ENCODE measurements around the gene GALNT17.
"Not testable (repeated sequence)": the region's sequence is repeated elsewhere in the genome, so short reads cannot be mapped to it uniquely, and the experiment has no call there.

The GALNT17 gene

DNA sequence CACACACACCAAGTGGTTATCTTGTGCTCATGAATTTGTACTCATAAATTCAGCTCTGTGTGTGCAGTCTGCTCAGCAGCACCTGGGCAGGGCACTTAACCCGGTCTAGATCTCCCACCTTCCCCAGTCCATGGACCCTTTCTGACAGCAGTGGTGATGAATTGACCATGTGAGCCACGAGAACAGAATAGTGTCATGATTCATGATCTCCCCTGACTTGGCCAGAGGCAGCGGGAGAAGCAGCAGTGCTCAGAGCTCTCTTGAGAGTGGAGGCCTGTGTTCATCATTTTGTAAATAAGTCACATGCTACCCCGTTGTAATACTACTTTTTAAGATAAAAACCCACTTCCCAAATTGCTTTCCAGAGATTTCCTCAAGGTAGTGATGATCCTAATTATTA lies 74.2 kb downstream of the GALNT17 start:
- DNase-seq (ENCODE audit: low spot score) = no peak
- in situ Hi-C loops (cut with MboI; ENCODE audit: low sequenced_read_pairs, unreplicated experiment) = no loop called here
- TF ChIP-seq, protein P1, sequence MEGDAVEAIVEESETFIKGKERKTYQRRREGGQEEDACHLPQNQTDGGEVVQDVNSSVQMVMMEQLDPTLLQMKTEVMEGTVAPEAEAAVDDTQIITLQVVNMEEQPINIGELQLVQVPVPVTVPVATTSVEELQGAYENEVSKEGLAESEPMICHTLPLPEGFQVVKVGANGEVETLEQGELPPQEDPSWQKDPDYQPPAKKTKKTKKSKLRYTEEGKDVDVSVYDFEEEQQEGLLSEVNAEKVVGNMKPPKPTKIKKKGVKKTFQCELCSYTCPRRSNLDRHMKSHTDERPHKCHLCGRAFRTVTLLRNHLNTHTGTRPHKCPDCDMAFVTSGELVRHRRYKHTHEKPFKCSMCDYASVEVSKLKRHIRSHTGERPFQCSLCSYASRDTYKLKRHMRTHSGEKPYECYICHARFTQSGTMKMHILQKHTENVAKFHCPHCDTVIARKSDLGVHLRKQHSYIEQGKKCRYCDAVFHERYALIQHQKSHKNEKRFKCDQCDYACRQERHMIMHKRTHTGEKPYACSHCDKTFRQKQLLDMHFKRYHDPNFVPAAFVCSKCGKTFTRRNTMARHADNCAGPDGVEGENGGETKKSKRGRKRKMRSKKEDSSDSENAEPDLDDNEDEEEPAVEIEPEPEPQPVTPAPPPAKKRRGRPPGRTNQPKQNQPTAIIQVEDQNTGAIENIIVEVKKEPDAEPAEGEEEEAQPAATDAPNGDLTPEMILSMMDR (IDR thresholded peaks at IDR 0.05; ENCODE audit: borderline replicate concordance, control extremely low read depth, extremely low read depth, insufficient read depth, missing control alignments) = no peak

- TF ChIP-seq, protein P1 (IDR thresholded peaks at IDR 0.05; ENCODE audit: borderline replicate concordance, control extremely low read depth, extremely low read depth, insufficient read depth, missing control alignments) = no peak
- DNase-seq (ENCODE audit: low spot score) = no peak
- in situ Hi-C loops (cut with MboI; ENCODE audit: low sequenced_read_pairs, unreplicated experiment) = no loop called here
Measured at GRCh38 chr7:71208881-71209280, 76.9 kb downstream of the GALNT17 start.

GRCh38 chr7:71209484-71209883 lies 77.5 kb downstream of the GALNT17 start:
- in situ Hi-C loops (cut with MboI; ENCODE audit: low sequenced_read_pairs, unreplicated experiment); DNase-seq (ENCODE audit: low spot score): not testable (repeated sequence)

- in situ Hi-C loops (cut with MboI; ENCODE audit: low sequenced_read_pairs, unreplicated experiment) = no loop called here
- TF ChIP-seq, protein P1 (IDR thresholded peaks at IDR 0.05; ENCODE audit: borderline replicate concordance, control extremely low read depth, extremely low read depth, insufficient read depth, missing control alignments) = no peak
- DNase-seq (ENCODE audit: low spot score) = no peak
Measured at GRCh38 chr7:71210220-71210619, 78.3 kb downstream of the GALNT17 start.

- DNase-seq (ENCODE audit: low spot score); in situ Hi-C loops (cut with MboI; ENCODE audit: low sequenced_read_pairs, unreplicated experiment): not testable (repeated sequence)
Measured at GRCh38 chr7:71212433-71212832, 80.5 kb downstream of the GALNT17 start.

DNA sequence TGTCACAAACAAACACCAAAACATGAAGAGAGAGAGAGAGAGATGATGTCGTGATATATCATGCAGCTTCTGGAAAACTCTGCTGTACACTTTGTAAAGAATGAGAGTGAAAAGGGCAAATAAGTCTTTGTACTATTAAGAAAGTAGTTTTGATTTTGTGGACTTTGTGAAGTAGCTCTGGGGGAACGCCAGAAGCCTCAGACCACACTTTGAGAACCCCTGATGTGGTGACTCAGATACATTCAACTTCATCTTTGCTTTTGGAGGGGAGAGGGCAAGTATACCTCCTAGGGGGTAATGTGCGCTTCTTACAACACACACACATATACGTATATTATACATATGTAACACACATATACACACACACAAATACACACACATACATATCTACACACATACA lies 84.3 kb downstream of the GALNT17 start:
- TF ChIP-seq, protein P1 (IDR thresholded peaks at IDR 0.05; ENCODE audit: borderline replicate concordance, control extremely low read depth, extremely low read depth, insufficient read depth, missing control alignments) = no peak
- in situ Hi-C loops (cut with MboI; ENCODE audit: low sequenced_read_pairs, unreplicated experiment) = no loop called here
- no peak for DNase-seq (ENCODE audit: low spot score)

DNA sequence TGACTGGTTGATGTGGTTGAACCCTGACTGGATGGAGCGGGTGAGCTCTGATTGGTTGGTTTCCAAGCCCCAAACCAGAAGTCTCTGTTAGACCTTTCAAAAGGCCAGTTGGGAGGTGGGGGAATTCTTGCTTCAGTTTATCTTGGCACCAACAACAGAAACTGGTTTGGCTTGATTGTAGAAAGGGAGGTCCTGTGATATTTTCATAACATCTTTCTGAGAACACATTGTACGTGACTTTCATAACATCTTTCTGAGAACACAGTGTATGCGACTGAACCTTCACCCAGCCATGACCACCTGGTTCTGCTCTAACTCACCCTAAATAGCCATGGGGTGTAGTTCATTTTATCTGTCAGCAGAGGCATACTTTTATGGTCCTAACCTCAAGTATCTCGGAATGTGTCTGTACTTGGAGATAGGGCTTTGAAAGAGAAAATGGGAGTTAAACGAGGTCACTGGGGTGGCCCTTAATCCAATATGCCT lies 88.3 kb downstream of the GALNT17 start:
- DNase-seq (ENCODE audit: low spot score) = no peak
- in situ Hi-C loops (cut with MboI; ENCODE audit: low sequenced_read_pairs, unreplicated experiment) = no loop called here
- TF ChIP-seq, protein P1 (IDR thresholded peaks at IDR 0.05; ENCODE audit: borderline replicate concordance, control extremely low read depth, extremely low read depth, insufficient read depth, missing control alignments) = no peak

- in situ Hi-C loops (cut with MboI; ENCODE audit: low sequenced_read_pairs, unreplicated experiment) = no loop called here
- DNase-seq (ENCODE audit: low spot score) = no peak
- TF ChIP-seq, protein P1 (IDR thresholded peaks at IDR 0.05; ENCODE audit: borderline replicate concordance, control extremely low read depth, extremely low read depth, insufficient read depth, missing control alignments) = no peak
Measured at GRCh38 chr7:71221049-71221448, 89.1 kb downstream of the GALNT17 start.
